Inflammatory macrophage treated with lipopolysaccharide for 4 hours (primary cell): ENCODE data around the gene DPEP3.
"Not testable (repeated sequence)": the region's sequence is repeated elsewhere in the genome, so short reads cannot be mapped to it uniquely, and the experiment has no call there.

ENCODE experiments used
- DNase-seq: peaks from one replicate; pipeline ENCODE4 v3.0.0-alpha.2; 2020

Gene DPEP3

GRCh38 chr16:67979955-67980678 lies at the start of gene DPEP3:
Gene DPEP3 (minus strand): TSS chr16:67980499. CDS start chr16:67980380, 119 bp downstream.
- no peak for DNase-seq

- no peak for DNase-seq
Measured at GRCh38 chr16:68028996-68029395, 48.7 kb upstream of the DPEP3 start.

GRCh38 chr16:68022728-68023537 lies 42.6 kb upstream of the DPEP3 start, which contains the start of the genes DDX28 and DUS2:
Gene DDX28 (minus strand): TSS chr16:68023232. CDS start chr16:68023202, 30 bp downstream.
Gene DUS2 (plus strand): TSS chr16:68023284. CDS start chr16:68038024, 14,740 bp downstream.
- DNase-seq = peak; percentile 92

GRCh38 chr16:68022278-68022727 lies 42.0 kb upstream of the DPEP3 start:
- no peak for DNase-seq

GRCh38 chr16:68021490-68021889 lies 41.2 kb upstream of the DPEP3 start:
- DNase-seq = no peak

- DNase-seq = no peak
Measured at GRCh38 chr16:68019167-68019680, 38.9 kb upstream of the DPEP3 start.

- DNase-seq = no peak
Measured at GRCh38 chr16:68015681-68016080, 35.4 kb upstream of the DPEP3 start, which contains the start of gene DPEP2NB. Gene DPEP2NB (minus strand): TSS chr16:68015911. CDS start chr16:68015770, 141 bp downstream.

- DNase-seq = peak; percentile 20
Measured at GRCh38 chr16:68013440-68013839, 33.1 kb upstream of the DPEP3 start.

GRCh38 chr16:68009872-68010271 lies 29.6 kb upstream of the DPEP3 start:
- DNase-seq = not testable (repeated sequence)

- DNase-seq = no peak
Measured at GRCh38 chr16:68009157-68009735, 28.9 kb upstream of the DPEP3 start.

- DNase-seq = peak; percentile 96
Measured at GRCh38 chr16:68005786-68006286, 25.5 kb upstream of the DPEP3 start.

GRCh38 chr16:68005211-68005610 lies 24.9 kb upstream of the DPEP3 start:
- DNase-seq = peak; percentile 17

- no peak for DNase-seq
Measured at GRCh38 chr16:68003031-68003430, 22.7 kb upstream of the DPEP3 start.

- DNase-seq = peak; percentile 13
Measured at GRCh38 chr16:68000450-68000849, 20.2 kb upstream of the DPEP3 start.

- DNase-seq = peak; percentile 77
Measured at GRCh38 chr16:67999985-68000384, 19.7 kb upstream of the DPEP3 start.

- DNase-seq = peak; percentile 90
Measured at GRCh38 chr16:67998779-67999688, 18.7 kb upstream of the DPEP3 start, which contains the start of gene DPEP2. Gene DPEP2 (minus strand): TSS chr16:67999484. CDS start chr16:67993212, 6,272 bp downstream.

GRCh38 chr16:67998231-67998778 lies 18.0 kb upstream of the DPEP3 start:
- not testable (repeated sequence) for DNase-seq

- DNase-seq = no peak
Measured at GRCh38 chr16:67996666-67997065, 16.4 kb upstream of the DPEP3 start.

GRCh38 chr16:67995423-67995822 lies 15.1 kb upstream of the DPEP3 start:
- DNase-seq = peak; percentile 83

GRCh38 chr16:67994040-67994408 lies 13.7 kb upstream of the DPEP3 start:
- not testable (repeated sequence) for DNase-seq
